Measurements from ENCODE around the gene MYMK. TPM values are rescaled to one million over a fixed set of nuclear protein-coding genes. Genes with fewer than 3 reads are reported as not detected.

The MYMK gene
- total RNA-seq, 1 experiment from 2014 or later, result not detected

DNA sequence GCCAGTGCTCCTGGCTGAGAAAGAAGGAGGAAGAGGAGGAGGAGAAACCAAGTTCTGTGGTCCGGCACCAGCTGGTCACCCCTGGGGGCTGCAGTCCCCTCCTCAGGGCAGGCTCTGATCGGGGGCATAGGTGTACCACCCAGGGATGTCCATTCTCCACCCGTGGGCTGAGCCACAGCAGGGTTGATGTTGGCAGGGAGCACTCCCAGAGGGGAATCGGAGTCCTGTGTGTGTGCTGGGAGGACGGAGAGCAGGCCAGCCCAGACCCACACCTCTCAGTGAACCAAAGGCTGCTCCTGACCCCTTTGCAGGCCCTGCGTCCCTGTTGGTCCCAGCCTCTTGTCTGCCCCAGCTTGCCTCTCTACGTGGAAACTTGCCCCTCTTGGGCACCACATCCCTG lies 5.1 kb upstream of the MYMK start (continued):
- TF ChIP-seq SP1 (IDR thresholded peaks at IDR 0.05; ENCODE audit: low read depth) (no peak), JUND (IDR thresholded peaks at IDR 0.05) (no peak), FOSL1 (IDR thresholded peaks at IDR 0.05; ENCODE audit: low read depth) (no peak)

DNA sequence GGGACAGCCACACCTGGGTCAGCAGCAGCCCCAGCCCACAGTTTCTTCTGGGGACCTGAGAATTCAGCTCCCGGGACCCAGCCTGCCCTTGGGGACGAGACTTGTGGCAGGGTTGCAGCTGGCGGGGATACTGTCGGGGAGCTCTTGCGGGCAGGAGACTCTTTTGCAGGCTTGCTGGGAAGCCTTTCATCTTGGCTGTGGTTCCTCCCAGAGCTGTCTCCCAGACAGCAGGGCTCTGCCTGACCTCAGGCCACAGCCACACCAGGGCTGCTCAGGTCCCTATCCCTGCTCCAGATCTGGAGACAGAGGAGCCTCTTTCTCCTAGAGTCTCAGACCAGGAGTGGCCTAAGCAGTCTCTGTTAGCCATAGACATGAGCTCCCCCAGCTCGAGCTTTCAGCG lies 4.7 kb upstream of the MYMK start:
- ATAC-seq, result no peak
- no peaks in the 10 kb centered on the region for H4K20me1 ChIP-seq (ENCODE audit: insufficient read depth)
- H3K9ac ChIP-seq (ENCODE audit: low read length), result no peak overlapping the region
- H3K4me2 ChIP-seq (ENCODE audit: low read length), result no peak overlapping the region
- no peaks in the 10 kb centered on the region for H3K27me3 ChIP-seq (ENCODE audit: insufficient read depth, low read length)
- TF ChIP-seq JUND (IDR thresholded peaks at IDR 0.05) (no peak), CBX3 (IDR thresholded peaks at IDR 0.05; ENCODE audit: low read depth) (no peak), SIN3A (IDR thresholded peaks at IDR 0.05; ENCODE audit: low read depth) (no peak), EGR1 (IDR thresholded peaks at IDR 0.05; ENCODE audit: low read depth) (no peak), ATF3 (IDR thresholded peaks at IDR 0.05) (no peak), CEBPB (IDR thresholded peaks at IDR 0.05; ENCODE audit: low read depth) (no peak), RAD21 (IDR thresholded peaks at IDR 0.05; ENCODE audit: low read depth) (no peak), EZH2phosphoT487 (IDR thresholded peaks at IDR 0.05; ENCODE audit: borderline replicate concordance) (no peak), POLR2AphosphoS5 (IDR thresholded peaks at IDR 0.05; ENCODE audit: low read depth, low read length) (no peak), POLR2A (IDR thresholded peaks at IDR 0.05; ENCODE audit: borderline replicate concordance, extremely low read depth, insufficient read depth, insufficient read length) (no peak), FOSL1 (IDR thresholded peaks at IDR 0.05; ENCODE audit: low read depth) (no peak), SP1 (IDR thresholded peaks at IDR 0.05; ENCODE audit: low read depth) (no peak), ZNF274 (IDR thresholded peaks at IDR 0.05; ENCODE audit: low read depth, low read length) (no peak)
- TF ChIP-seq, protein P1, sequence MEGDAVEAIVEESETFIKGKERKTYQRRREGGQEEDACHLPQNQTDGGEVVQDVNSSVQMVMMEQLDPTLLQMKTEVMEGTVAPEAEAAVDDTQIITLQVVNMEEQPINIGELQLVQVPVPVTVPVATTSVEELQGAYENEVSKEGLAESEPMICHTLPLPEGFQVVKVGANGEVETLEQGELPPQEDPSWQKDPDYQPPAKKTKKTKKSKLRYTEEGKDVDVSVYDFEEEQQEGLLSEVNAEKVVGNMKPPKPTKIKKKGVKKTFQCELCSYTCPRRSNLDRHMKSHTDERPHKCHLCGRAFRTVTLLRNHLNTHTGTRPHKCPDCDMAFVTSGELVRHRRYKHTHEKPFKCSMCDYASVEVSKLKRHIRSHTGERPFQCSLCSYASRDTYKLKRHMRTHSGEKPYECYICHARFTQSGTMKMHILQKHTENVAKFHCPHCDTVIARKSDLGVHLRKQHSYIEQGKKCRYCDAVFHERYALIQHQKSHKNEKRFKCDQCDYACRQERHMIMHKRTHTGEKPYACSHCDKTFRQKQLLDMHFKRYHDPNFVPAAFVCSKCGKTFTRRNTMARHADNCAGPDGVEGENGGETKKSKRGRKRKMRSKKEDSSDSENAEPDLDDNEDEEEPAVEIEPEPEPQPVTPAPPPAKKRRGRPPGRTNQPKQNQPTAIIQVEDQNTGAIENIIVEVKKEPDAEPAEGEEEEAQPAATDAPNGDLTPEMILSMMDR (IDR thresholded peaks at IDR 0.05 in 2 of 3, conservative IDR thresholded peaks at IDR 0.05 in 1 of 3; ENCODE audit: borderline replicate concordance in 1 of 3, insufficient read depth in 1 of 3, low read depth in 2 of 3, low read length in 2 of 3), result no peak
- TF ChIP-seq, protein P2, sequence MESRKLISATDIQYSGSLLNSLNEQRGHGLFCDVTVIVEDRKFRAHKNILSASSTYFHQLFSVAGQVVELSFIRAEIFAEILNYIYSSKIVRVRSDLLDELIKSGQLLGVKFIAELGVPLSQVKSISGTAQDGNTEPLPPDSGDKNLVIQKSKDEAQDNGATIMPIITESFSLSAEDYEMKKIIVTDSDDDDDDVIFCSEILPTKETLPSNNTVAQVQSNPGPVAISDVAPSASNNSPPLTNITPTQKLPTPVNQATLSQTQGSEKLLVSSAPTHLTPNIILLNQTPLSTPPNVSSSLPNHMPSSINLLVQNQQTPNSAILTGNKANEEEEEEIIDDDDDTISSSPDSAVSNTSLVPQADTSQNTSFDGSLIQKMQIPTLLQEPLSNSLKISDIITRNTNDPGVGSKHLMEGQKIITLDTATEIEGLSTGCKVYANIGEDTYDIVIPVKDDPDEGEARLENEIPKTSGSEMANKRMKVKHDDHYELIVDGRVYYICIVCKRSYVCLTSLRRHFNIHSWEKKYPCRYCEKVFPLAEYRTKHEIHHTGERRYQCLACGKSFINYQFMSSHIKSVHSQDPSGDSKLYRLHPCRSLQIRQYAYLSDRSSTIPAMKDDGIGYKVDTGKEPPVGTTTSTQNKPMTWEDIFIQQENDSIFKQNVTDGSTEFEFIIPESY (IDR thresholded peaks at IDR 0.05; ENCODE audit: extremely low read depth, insufficient replicate concordance, low read length), result no peak
- TF ChIP-seq, protein P3, sequence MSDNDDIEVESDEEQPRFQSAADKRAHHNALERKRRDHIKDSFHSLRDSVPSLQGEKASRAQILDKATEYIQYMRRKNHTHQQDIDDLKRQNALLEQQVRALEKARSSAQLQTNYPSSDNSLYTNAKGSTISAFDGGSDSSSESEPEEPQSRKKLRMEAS (IDR thresholded peaks at IDR 0.05), result no peak
- H3K79me2 ChIP-seq (ENCODE audit: insufficient read depth, low read length), result no peaks in the 10 kb centered on the region
- DNase-seq (ENCODE audit: low read depth, low spot score), result no peak
- ChIA-PET POLR2A (no interaction called here), RAD21 (ENCODE audit: low non-redundant PET in 1 of 2, low total read pairs in 2 of 2, uncharacterized antibody in 2 of 2, unreplicated experiment in 2 of 2) (no interaction called here), CTCF (interaction anchor here (0.9 kb wide), 1 partner anchor 213 kb away, joined by 3 read pairs; no protein-coding TSS in a partner anchor)
- BruUV-seq (replicated peaks), result no TSS peak
- H3K4me1 ChIP-seq (ENCODE audit: control insufficient read depth in 1 of 2, insufficient read depth in 2 of 2, low read length in 2 of 2), result peaks cover 8 to 12% of the 10 kb centered on the region in 2 experiments; a peak in 3 of 4 replicates
- intact Hi-C loops (cut with micrococcal nuclease), result no loop called here
- no peaks in the 10 kb centered on the region for H3K9me2 ChIP-seq (ENCODE audit: insufficient read depth)
- no peak overlapping the region for H3K27ac ChIP-seq (ENCODE audit: low read depth, low read length)
- H3K9me3 ChIP-seq (ENCODE audit: control insufficient read depth in 1 of 2, insufficient read depth in 1 of 2, low read depth in 1 of 2, low read length in 2 of 2), result no peaks in the 10 kb centered on the region
- no peaks in the 10 kb centered on the region for H3K36me3 ChIP-seq (ENCODE audit: control insufficient read depth in 1 of 2, insufficient read depth in 2 of 2, low read length in 2 of 2)
- no peak overlapping the region for H3K4me3 ChIP-seq (replicated peaks in 1 of 2; ENCODE audit: low read depth in 1 of 2, low read length in 2 of 2)
- H2AFZ ChIP-seq (ENCODE audit: low read depth, low read length, poor library complexity, severe bottlenecking), result no peak overlapping the region

Data from HCT116 (cell line).